Loucy (cell line): Measurements from ENCODE around the gene MRPS15.
"Not testable (repeated sequence)": the region's sequence is repeated elsewhere in the genome, so short reads cannot be mapped to it uniquely, and the experiment has no call there.

Experiments
- EZH2phosphoT487 ChIP-seq: fragments of 200-600 bp; IDR thresholded peaks from 2 replicates; pipeline ENCODE4 v1.6.1; 2018; ENCODE audit warnings: antibody characterized with exemption, mild to moderate bottlenecking, moderate library complexity, borderline replicate concordance
- TF ChIP-seq, protein P1 (sequence below): fragments of 200-600 bp; sonication (generic); conservative IDR thresholded peaks from 2 replicates; pipeline ENCODE4 v1.5.1; 2014; ENCODE audit warnings: mild to moderate bottlenecking, antibody characterized with exemption, low read length

DNA sequence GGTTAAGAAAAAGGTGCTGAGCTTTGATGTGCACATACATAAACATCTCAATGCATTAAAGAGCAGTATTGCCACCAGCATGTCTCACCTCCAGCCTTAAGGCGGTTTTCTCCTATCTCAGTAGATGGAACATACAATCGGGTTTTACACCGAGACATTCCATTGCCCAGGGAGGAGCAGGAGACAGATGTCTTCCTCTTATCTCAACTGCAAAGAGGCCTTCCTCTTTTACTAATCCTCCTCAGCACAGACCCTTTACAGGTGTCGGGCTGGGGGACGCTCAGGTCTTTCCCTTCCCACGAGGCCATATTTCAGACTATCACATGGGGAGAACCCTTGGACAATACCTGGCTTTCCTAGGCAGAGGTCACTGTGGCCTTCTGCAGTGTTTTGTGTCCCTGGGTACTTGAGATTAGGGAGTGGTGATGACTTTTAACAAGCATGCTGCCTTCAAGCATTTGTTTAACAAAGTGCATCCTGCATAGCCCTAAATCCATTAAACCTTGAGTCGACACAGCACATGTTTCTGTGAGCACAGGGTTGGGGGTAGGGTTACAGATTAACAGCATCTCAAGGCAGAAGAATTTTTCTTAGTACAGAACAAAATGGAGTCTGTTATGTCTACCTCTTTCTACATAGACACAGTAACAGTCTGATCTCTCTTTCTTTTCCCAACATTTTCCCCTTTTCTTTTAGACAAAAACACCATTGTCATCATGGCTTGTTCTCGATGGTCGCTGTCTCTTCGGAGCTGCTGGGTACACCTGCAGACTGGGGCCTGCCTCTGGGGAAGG is 25.3 kb upstream of the MRPS15 start:
- TF ChIP-seq, protein P1, sequence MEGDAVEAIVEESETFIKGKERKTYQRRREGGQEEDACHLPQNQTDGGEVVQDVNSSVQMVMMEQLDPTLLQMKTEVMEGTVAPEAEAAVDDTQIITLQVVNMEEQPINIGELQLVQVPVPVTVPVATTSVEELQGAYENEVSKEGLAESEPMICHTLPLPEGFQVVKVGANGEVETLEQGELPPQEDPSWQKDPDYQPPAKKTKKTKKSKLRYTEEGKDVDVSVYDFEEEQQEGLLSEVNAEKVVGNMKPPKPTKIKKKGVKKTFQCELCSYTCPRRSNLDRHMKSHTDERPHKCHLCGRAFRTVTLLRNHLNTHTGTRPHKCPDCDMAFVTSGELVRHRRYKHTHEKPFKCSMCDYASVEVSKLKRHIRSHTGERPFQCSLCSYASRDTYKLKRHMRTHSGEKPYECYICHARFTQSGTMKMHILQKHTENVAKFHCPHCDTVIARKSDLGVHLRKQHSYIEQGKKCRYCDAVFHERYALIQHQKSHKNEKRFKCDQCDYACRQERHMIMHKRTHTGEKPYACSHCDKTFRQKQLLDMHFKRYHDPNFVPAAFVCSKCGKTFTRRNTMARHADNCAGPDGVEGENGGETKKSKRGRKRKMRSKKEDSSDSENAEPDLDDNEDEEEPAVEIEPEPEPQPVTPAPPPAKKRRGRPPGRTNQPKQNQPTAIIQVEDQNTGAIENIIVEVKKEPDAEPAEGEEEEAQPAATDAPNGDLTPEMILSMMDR = not testable (repeated sequence)
- TF ChIP-seq EZH2phosphoT487 = not testable (repeated sequence)
